NCI-H2196 treated with DMSO at 0.1 percent for 48 hours (cell line): ENCODE results near the gene DUSP3.
A peak's percentile ranks its signal among the peaks of the same experiment; 100 is the strongest.

Experiments
- DNase-seq: peaks from one replicate; lab custom pipeline; 2025; ENCODE audit not compliant: unreplicated experiment; lab: John Stamatoyannopoulos, UW

DUSP3 gene

DNA sequence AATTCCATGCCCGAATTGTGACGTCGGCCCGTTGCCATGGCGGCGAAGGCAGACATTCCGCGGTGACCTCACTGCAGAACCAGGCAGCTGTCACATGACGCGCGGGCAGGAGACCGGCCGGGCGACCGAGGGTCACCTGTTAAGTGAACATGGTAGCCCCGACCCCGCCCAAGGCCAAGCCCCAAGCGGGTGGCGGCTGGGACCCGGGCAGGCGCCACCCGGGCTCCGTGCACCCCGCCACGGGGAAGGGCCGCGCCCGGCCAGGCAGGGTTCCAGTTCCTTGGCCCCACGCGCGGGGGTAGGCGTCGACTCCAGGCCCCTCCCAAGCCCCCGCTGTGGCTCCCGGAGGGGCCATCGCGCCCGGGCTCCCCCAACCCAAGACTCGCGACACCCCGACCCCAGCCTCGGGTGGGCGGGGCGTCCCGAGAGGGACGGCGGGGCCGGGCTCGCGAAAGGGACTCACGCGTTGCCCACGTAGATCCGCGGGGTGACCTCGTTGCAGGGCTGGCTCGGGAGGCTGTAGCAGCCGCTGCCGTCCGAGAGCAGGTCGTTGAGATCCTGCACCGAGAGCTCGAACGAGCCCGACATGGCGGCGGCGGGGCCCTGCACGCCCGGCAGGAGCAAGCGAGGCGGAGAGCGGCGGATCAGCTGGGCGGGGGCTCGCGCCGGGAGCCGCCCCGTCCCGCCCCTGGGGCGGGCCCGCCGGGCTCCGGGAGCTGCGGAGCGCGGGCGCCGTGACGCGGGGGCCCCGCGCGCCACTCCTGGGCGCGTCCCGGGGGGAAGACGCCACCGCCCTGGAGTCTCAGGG is at the start of gene DUSP3:
DUSP3 (minus strand) TSS at position 641 of the 808 bp plus-strand sequence; CDS start at position 588, 53 bp downstream.
- peak; percentile 77 for DNase-seq

GRCh38 chr17:43827596-43827995 is 48.8 kb upstream of the DUSP3 start:
- DNase-seq, result no peak

GRCh38 chr17:43826206-43826605 is 47.4 kb upstream of the DUSP3 start:
- no peak for DNase-seq

DNA sequence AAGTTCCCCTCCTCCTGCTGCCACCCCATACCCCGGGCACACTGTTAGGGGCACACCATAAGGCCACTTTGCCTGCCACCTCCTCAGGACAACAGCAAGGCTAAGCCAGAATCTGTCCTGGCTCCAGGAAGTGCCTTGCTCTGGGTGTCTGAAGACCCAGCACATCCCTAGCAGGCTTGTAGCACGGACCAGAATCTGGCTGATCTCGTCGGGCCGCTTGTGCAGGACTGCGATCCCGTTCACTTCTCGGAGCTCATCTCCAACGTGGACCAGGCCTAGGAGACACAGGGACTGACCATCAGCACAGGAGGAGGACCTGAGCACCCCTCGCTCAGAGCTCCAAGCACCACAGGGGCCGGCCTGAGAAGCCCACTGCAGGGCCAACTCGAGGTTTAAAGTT is 46.8 kb upstream of the DUSP3 start:
- no peak for DNase-seq

DNA sequence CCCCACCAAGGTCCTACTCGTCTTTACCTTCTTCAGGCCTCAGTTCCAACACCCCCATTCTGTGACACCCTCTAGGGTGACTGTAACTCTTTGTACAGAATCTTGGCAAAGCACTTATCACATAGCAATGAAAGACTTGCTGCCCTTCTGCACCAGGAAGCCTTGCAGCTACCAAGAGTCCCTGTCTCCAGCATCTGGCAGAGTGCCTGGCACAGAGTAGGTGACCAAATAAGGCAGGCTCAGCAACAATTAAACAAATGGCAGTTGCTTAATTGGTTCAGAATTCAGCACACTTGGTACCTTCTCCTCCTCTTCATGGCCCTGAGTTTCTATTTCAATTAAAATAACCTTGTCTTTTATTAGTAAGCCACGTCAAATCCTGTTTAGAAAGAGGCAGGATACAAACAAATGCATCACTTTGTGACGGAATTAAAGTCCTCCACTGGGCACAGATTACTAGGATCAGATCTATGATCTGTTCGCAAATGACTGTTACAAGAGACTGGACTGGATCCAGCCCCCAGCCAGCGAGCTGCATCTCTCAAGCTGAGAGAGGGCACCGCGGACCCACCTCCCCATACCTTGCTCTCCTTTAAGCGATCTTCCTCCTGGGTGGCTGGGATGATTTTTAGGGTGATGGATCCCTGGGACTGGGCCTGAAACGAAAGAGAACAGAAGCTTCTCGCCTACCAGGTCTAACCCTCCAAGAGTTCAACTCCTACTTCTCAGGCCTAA is 44.7 kb upstream of the DUSP3 start:
- DNase-seq, result peak; percentile 21

DNA sequence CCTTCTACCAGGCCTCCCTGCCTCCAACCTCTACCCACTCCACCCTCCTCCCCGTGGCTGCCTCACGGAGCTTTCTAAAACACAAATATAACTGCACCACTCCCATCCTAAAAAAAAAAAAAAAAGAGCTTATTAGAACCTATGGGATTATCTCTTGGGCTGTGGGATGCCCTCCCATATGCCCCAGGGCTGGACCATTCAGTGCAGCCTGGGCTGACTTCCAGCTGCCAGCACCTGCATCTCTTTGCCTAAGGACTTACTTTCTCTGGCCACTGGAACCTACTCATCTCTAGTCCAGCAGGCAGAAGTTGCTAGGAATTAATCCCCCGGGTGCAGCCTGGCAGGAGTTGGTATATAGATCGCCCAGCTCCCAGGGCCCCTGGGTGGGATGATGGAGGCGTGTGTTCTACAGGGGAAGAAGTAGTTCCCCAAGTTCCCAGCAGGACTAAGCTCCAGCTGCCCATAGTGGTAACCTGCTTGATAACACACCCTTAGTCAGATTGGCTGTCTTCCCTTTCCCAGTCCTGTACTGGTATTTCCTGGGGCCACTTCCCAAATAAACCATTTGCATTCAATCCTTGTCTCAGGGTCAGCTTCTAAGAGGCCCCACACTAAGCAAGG is 43.9 kb upstream of the DUSP3 start:
- peak; percentile 7 for DNase-seq

- DNase-seq, result no peak
Observed at GRCh38 chr17:43820759-43821158, 42.0 kb upstream of the DUSP3 start.

DNA sequence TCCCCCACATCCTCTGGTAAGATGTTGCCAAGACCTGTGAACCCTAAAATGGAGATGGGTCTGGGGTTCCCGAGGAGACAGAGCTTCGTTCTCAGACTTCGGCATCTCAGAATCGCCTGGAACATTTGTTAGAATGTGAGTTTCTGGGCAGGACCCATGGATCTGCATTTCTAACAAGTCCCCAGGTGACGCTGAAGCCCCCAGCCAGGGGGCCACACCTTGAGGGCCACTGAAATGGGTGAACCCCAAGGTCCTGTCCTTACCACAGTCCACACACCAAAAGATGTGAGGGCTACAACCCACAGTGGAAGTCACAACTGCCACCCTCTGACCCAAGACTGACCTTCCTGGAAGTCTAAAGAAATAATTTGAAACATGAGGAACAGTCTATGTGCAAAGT is 40.2 kb upstream of the DUSP3 start:
- DNase-seq, result no peak

DNA sequence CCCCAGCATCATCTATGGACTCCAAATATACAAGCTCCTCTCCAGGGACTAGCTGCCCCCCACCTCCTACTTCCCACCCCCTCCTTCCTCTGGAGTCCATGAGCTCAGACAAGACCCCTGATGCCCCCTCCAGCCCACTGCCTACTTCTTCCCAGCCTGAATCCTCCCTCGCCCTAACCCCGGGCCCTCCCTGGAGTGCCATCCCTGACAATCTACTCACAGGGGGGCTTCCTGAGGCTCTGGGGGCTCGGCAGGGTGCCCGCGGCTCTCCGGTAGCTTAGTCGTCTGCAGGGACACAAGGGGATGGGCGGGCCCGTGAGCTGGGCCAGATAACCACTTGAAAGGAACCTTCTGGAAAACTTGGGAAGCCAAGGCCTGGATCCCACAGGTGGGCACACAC is 39.0 kb upstream of the DUSP3 start:
- no peak for DNase-seq

- DNase-seq, result no peak
Observed at GRCh38 chr17:43816336-43817320, 37.9 kb upstream of the DUSP3 start.

- no peak for DNase-seq
Observed at GRCh38 chr17:43814714-43815113, 35.9 kb upstream of the DUSP3 start.

GRCh38 chr17:43814026-43814425 is 35.2 kb upstream of the DUSP3 start:
- DNase-seq, result no peak

DNA sequence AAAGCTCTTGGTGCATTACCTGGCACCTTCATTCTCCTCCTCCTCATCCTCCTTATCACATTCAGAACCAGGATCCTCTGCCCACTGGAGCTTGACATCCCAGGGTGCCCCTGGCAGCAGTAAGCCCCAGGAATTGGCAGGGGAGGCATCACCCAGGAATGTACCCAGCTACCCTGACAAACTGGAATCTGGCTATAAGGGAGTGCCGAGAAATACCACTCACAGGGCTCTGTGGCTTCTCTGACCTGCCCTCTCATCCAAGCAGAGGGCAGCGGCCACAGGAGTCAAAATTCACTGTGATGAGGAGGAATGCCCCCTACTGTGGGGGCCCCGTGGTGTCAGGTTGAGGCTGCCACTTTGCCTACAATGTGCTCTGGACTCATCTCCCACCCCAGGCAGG is 34.6 kb upstream of the DUSP3 start:
- no peak for DNase-seq

- no peak for DNase-seq
Observed at GRCh38 chr17:43812396-43813265, 33.9 kb upstream of the DUSP3 start.

- DNase-seq, result no peak
Observed at GRCh38 chr17:43810823-43811222, 32.0 kb upstream of the DUSP3 start.

GRCh38 chr17:43810226-43810715 is 31.5 kb upstream of the DUSP3 start:
- DNase-seq, result no peak

DNA sequence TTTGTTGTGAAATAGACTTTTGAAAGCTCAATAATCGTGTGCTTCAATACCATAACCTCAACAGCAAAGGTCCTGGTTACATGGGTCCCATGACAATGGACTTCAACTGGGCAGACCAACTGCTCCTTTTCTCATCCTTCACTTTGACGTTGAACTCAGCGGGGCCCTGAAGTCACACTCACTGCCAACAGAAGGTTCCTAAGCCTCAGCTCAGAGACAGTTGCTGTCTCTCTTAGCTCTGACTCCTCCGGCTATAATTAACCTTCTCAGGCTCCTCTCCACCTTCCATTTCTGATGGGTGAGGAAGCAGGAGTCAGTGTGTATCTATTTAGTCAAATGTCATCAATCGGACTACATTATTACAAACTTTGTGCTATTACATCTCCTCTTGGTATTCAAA is 30.3 kb upstream of the DUSP3 start:
- DNase-seq, result no peak

DNA sequence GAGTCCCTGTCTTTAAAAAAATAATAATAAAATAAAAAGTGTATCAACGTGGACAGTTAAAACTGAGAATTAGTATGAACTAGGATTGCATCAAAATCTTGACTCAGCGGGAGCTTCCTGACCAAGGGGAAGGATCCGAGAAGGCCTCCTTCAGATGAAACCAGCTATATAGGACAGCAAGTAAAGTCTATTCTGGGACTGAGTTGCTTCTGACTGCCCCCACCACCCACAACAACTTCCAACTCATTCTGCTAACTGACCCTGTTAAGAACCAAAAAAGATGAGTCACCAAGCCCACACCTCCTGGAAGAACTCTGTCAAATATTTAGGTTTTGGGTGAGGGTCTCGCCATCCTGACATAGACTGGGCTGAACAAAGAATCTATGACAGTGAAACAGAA is 29.3 kb upstream of the DUSP3 start:
- DNase-seq, result no peak

DNA sequence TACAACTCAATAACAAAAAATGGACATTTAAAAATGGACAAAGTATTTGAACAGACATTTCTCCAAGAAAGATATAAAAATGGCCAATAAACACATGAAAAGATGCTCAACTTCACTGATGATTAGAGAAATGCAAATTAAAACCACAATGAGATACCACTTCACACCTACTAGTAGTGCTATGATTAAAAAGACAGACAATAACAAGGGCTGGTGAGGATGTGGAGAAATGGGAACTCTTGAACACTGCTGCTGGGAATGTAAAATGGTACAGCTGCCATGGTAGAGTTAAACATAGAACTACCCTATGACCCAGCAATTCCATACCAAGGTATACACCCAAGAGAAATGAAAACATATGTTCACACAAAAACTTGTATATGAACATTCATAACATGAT is 26.3 kb upstream of the DUSP3 start:
- no peak for DNase-seq

DNA sequence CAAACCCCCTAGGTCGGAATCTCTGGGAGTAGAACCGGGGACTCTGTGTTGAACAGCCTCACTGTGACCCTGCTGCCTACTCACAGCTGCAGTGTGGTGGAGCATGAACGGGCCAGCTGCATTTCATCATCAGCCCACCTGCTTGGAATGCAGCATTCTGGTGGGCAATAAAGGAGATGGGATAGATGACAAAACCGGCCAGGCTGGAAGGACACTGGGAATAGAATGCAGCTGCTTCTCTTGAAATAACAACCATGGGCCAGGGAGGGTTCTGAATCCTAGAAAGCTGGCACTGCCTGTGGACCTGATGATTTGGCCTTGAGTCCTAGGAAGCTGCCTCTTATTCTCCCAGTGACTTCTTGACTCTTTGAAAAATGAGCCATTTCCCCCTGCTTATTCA is 25.0 kb upstream of the DUSP3 start:
- no peak for DNase-seq
